Measurements from ENCODE around the gene FREM1.

Gene FREM1

DNA sequence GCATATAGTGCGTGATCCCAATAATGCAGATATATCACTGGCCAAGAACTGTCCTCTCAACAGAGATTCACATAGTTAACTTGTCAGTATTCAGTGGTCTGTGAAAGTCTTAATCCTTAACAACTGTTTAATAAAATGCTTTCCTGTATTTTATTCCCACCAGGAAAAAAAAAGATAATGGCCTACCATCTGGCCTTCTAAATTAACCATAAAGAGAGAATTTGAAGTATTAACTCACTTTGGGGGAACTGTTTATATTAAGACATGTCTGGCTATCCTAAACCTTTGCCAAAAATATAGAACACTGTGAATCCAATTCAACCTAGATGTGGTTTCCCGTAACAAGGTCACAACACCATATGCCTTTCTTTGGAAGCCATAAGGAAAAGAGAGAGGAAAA lies 818 bp upstream of the FREM1 start:
- DNase-seq: no peak

DNA sequence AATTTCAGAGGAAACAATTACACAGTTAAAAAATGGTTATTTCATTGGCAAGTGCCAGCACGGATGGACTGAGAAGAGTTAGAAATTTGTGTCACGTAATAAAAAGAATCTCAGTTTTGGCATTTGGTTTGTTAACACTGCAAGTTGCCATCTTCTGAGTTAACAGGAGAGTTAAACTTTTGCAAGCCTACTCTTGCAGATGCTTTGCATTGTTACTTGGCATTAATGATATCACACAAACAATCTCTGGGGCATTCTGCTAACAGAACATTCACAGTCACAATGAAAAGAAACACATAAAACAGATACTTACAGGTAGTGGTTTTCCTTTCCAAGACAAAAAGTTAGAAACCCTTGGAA lies 647 bp downstream of the FREM1 start:
- DNase-seq: no peak

DNA sequence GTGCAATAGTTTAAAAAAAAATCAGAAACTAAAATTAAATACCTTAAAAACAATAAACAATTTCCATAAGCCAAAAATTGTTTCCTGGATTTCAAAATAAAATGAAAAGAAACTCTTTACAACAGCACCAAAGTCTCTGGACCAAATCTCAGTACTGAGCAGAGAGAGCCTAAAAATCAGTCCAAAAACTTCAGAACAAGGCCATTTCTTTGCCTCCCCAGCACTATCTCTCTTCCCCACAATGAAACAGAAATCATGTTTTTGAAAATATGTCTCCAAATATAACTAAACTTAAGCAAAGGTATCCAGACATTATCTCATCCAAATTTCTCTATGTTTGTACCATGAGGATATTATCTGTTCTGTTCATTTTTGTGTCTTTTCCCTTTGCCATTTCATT lies 1.0 kb downstream of the FREM1 start:
- no peak for DNase-seq

- no peak for DNase-seq
Measured at GRCh38 chr9:14908295-14909180, 1.7 kb downstream of the FREM1 start.

DNA sequence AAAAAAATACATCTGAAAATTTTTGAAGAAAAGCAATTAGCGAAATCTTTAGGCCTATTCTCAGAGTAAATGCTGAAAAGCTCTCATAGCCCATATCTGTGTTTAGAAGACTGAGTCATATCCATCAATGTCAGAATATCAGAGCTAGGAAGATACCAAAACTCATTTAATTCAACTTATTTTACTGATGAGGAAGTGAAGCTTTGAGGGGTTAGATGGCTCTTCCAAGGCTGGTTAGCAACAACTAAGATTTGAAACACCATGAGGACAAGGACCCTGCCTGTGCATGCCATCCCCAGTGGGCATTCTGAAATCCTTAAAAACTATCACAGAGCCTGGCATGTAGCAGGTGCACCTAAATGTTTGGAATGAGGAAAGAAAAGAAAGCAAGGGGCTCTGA lies 2.5 kb downstream of the FREM1 start:
- no peak for DNase-seq

DNA sequence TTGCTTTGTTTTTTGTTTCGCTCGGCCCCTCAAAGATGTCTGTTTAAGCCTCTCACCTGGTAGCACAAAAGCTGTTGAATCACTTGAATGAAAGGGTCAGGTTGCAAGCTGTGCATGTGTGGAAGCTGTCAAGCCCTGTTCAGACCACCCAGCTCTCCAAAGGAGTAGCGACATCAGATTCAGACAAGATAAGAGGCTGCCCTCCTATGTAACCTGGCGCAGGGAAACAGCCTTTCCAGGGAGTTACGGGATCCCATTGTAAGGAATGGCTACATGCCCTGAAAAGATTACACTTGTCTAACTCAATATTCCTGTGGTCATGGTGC lies 2.9 kb downstream of the FREM1 start:
- DNase-seq: no peak

GRCh38 chr9:14906644-14907359 lies 3.4 kb downstream of the FREM1 start:
- DNase-seq: no peak

GRCh38 chr9:14906000-14906399 lies 4.2 kb downstream of the FREM1 start:
- no peak for DNase-seq

DNA sequence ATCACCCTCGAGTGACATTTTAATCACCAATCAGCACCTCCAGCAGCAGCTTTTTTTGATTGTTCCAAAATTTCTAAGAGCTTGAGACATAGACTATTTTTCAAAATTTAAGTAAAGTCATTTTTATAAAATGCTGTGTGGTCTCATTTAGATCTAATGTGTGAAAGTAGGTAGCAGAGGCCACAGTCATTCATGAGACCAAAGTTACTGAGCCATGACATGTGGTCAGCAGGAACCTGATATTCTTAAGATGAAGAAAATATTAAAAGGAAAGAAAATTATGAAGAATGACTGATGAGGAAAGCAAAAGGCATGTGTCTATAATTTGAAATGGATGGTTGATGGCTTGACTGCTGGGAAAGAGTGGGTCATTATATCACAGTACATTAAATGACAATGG lies 7.2 kb downstream of the FREM1 start:
- no peak for DNase-seq

GRCh38 chr9:14902561-14902960 lies 7.7 kb downstream of the FREM1 start:
- DNase-seq: no peak

DNA sequence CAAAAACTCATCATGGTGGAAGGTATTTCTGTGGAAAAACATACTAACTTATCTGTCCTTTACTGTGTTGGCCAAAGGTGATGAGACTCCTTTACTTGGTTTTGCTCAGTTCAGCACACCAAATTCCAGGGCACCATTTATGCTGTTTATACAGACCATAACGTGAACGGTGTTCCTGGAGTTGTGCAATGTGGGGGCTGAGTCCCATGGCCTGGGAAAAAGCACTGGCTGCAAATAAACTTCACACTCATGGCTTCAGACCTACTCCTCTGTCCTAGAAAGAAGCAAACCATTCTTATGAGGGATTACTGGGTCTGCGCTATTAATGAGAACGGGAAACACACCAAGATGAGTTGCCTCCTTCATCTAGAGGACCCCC lies 10.4 kb downstream of the FREM1 start:
- DNase-seq: no peak

GRCh38 chr9:14899042-14899814 lies 11.0 kb downstream of the FREM1 start:
- no peak for DNase-seq

- DNase-seq: no peak
Measured at GRCh38 chr9:14895806-14896205, 14.4 kb downstream of the FREM1 start.

- DNase-seq: no peak
Measured at GRCh38 chr9:14893280-14893679, 16.9 kb downstream of the FREM1 start.

DNA sequence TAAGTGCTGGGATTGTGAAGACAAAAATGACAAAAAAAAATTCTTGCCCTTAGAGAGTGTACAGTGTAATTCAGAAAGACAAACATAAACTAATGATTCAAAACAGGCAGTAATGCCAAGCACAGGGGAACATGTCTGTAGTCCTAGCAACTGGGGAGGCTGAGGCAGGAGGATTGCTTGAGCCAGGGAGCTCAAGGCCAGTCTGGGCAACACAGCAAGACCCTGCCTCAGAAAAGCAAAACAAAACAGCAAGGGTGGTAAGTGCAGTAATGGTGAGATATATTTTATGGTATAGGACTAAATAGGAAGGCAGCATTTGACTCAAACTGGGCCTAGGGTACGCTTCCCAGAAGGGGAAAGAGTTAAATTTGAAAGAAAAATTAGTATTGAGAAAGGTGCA lies 18.9 kb downstream of the FREM1 start:
- DNase-seq: no peak

DNA sequence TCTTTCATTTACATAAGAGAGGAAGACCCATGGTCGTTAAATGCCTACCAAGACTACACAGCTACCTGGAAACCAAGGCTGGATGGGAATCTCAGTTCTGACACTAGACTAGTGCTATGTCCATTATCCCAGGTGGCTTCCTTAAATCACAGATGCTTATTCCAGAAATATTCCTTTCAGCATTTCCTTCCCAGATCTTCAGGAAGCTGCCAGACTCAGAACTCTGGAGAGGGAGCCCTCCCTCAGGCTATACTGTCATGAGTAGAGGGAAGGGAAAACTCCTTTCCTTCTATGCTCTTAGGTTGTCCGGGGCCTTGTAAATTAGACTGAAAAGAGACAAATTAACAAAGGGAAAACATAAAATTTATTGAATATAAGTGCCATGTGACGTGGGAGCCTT lies 20.8 kb downstream of the FREM1 start:
- DNase-seq: no peak

DNA sequence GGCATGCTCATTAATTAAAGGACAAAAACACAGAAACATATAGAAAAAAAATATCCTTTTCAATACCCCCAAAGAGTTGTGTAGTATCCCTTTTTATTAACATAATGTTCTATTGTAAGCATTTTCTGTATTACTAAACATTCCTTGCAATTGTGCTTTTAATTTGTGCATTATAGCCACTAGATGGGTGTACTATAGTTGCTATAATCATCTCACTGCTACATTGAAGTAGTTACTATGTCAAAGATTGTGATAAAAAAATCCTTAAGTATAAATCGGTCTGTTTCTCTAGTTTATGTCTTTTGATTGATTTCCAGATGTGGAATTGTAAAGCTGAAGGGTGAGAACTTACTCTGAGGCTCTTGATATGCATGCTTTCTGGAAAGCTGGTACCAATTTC lies 21.4 kb downstream of the FREM1 start:
- DNase-seq: no peak

DNA sequence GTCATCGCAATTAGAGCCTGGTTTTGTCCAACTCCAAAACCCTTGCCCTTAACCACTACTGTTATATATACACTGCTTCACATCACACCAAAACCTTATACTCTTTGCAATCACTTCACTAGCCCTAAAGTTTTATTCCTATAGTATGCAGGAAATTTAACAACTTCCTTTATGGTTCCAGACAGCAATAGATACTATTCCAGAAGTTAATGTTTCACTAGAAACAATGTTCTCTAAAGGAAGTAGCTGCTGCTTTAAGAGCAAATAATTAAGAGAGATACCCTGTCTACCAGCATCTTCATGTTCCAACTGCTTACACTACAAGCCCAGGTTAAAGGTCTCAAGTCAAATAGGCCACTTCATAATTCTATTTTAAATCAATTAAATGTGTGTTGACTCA lies 22.0 kb downstream of the FREM1 start:
- DNase-seq: no peak

DNA sequence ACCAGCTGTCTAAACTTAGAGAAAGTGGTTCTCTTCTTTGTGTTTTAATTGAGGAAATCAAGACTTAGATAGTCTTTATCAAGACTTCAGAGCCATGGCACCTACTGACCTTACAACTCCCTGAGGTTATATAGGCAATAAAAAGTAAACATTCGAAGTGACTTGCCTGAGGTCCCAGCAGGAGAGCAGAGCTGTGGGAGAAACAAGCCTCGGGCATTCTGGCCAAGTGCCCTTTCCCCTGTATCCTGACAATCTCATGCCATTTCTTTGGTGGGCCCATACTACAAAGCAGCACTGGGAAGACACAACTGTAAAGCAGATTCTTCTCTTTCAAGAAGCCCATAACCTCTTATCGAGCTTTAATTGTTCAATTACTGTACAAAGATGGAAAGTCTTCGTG lies 23.1 kb downstream of the FREM1 start:
- no peak for DNase-seq

GRCh38 chr9:14883310-14883944 lies 26.8 kb downstream of the FREM1 start:
- DNase-seq: no peak

- DNase-seq: no peak
Measured at GRCh38 chr9:14882090-14882489, 28.1 kb downstream of the FREM1 start.

- no peak for DNase-seq
Measured at GRCh38 chr9:14881006-14881405, 29.2 kb downstream of the FREM1 start.

GRCh38 chr9:14870090-14870489 lies 40.1 kb downstream of the FREM1 start:
- DNase-seq: no peak

DNA sequence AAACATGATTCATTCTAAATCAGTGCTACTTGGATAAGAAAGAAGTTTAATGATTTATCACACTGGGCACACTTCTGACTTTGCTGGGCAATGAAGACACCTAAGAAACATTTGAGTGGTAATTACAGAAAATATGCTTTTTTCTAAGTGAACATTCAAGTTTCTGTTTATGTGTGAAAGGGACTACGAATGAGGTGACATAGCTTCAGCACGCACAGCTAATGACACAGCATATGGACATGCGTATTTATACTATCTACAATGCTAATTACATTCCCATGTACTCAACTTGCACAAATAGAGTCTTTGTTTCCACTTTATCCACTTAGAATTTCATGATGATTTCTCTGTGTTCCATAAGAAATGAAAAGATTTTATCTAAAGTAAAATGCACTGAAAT lies 40.6 kb downstream of the FREM1 start:
- no peak for DNase-seq
